Parathyroid adenoma (tissue), 2 donors: ENCODE results near the gene RASAL2.

Experiments used
- H2AFZ ChIP-seq: fragments of 300-600 bp; sonication (generic); one replicate; pipeline ENCODE4 v1.7.0; 2017; ENCODE audit warnings: antibody characterized with exemption, mild to moderate bottlenecking
- H3K27ac ChIP-seq: fragments of 300-600 bp; sonication (generic); one replicate; pipeline ENCODE4 v1.7.0; 2017
- H3K27me3 ChIP-seq: fragments of 300-600 bp; sonication (generic); one replicate; pipeline ENCODE4 v1.7.0; 2017; ENCODE audit warnings: low read length; ENCODE audit not compliant: control insufficient read depth, insufficient read depth
- H3K36me3 ChIP-seq: fragments of 300-600 bp; sonication (generic); one replicate; pipeline ENCODE4 v1.7.0; 2017; ENCODE audit warnings: low read length; ENCODE audit not compliant: control insufficient read depth, insufficient read depth
- H3K4me1 ChIP-seq: fragments of 300-600 bp; sonication (generic); one replicate; pipeline ENCODE4 v1.7.0; 2017; ENCODE audit warnings: control low read depth
- H3K4me2 ChIP-seq: fragments of 300-600 bp; sonication (generic); one replicate; pipeline ENCODE4 v1.7.0; 2017; ENCODE audit warnings: low read length
- H3K4me3 ChIP-seq: fragments of 300-600 bp; sonication (generic); one replicate; pipeline ENCODE4 v1.7.0; 2017; ENCODE audit warnings: low read depth, low read length
- H3K79me2 ChIP-seq: fragments of 300-600 bp; sonication (generic); one replicate; pipeline ENCODE4 v1.7.0; 2017; ENCODE audit warnings: control low read depth
- H3K9ac ChIP-seq: fragments of 300-600 bp; sonication (generic); one replicate; pipeline ENCODE4 v1.7.0; 2017; ENCODE audit warnings: mild to moderate bottlenecking
- H3K9me3 ChIP-seq: fragments of 300-600 bp; sonication (generic); one replicate; pipeline ENCODE4 v1.7.0; 2017; ENCODE audit warnings: low read length; ENCODE audit not compliant: control insufficient read depth
- TF ChIP-seq, protein P1 (sequence below): fragments of 300-600 bp; sonication (generic); IDR thresholded peaks from one replicate; pipeline ENCODE4 v1.7.0; 2017; ENCODE audit warnings: antibody characterized with exemption, mild to moderate bottlenecking
- donor health status: primary hyperparathyroidism.

RASAL2 gene

DNA sequence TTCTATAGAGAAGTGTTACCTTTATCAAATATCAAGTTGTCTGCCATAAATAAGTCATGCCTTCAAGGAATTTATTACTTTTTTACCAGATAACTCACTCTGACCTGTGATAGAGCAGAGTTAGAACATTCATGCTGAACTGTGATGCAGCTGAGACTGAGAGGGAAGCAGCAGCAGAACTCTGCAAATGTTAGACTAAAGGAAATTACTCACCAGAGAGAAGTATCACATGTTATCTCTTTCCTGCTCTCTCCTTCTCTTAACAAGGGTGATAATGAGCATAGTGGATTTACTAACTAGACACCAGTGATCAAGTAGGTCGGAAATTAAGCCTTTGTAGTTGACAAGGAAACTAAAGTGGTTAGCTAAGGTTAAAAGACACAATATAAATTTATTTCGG, 181.6 kb downstream of the RASAL2 start:
- Histone ChIP-seq H3K4me3 (no peak overlapping the region), H3K79me2 (no peaks in the 10 kb centered on the region), H3K27me3 (no peaks in the 10 kb centered on the region), H3K9ac (no peak overlapping the region), H3K4me2 (no peak overlapping the region), H3K9me3 (no peaks in the 10 kb centered on the region), H3K36me3 (no peaks in the 10 kb centered on the region), H3K4me1 (no peaks in the 10 kb centered on the region), H2AFZ (no peak overlapping the region), H3K27ac (no peak overlapping the region)
- TF ChIP-seq, protein P1, sequence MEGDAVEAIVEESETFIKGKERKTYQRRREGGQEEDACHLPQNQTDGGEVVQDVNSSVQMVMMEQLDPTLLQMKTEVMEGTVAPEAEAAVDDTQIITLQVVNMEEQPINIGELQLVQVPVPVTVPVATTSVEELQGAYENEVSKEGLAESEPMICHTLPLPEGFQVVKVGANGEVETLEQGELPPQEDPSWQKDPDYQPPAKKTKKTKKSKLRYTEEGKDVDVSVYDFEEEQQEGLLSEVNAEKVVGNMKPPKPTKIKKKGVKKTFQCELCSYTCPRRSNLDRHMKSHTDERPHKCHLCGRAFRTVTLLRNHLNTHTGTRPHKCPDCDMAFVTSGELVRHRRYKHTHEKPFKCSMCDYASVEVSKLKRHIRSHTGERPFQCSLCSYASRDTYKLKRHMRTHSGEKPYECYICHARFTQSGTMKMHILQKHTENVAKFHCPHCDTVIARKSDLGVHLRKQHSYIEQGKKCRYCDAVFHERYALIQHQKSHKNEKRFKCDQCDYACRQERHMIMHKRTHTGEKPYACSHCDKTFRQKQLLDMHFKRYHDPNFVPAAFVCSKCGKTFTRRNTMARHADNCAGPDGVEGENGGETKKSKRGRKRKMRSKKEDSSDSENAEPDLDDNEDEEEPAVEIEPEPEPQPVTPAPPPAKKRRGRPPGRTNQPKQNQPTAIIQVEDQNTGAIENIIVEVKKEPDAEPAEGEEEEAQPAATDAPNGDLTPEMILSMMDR = no peak

DNA sequence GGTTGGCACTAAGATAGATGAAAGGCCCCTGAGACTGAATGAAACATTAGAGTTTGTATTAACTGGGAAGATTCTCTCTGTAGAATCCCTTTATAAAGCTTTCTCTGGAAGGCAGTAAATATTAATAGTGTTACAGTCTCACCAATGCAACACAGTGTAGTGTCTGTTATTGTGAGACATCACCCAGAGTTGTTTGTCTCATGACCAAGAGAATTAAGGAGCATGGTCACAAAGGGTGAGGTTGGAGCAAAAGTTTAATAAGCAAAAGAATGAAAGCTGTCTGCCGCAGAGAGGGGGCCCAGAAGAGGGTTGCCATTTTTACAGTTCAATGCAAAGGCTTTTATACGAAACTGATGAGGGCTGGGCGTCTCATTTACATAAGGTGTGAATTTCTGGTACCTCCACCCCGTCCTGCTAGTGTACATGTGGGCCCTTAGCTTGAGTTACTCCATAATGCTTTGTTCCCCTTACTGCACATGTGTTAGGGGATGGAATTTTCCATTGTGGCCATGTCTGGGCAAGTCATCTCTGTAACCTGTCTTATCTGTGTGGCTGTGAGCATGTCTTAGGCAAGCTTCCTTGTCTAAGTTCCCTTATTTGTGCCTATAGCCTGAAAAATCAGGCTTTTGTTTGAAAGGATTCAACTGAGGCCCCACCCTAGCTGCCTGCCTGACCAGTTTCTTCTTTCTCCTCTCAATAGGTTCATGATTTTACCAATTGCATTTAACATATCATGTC, 184.1 kb downstream of the RASAL2 start:
- Histone ChIP-seq H3K4me2 (no peak overlapping the region), H3K27ac (no peak overlapping the region), H3K4me1 (no peaks in the 10 kb centered on the region), H3K79me2 (no peaks in the 10 kb centered on the region), H3K4me3 (no peak overlapping the region), H3K9me3 (no peaks in the 10 kb centered on the region), H3K27me3 (no peaks in the 10 kb centered on the region), H2AFZ (no peak overlapping the region), H3K36me3 (no peaks in the 10 kb centered on the region), H3K9ac (no peak overlapping the region)
- TF ChIP-seq, protein P1 = no peak

DNA sequence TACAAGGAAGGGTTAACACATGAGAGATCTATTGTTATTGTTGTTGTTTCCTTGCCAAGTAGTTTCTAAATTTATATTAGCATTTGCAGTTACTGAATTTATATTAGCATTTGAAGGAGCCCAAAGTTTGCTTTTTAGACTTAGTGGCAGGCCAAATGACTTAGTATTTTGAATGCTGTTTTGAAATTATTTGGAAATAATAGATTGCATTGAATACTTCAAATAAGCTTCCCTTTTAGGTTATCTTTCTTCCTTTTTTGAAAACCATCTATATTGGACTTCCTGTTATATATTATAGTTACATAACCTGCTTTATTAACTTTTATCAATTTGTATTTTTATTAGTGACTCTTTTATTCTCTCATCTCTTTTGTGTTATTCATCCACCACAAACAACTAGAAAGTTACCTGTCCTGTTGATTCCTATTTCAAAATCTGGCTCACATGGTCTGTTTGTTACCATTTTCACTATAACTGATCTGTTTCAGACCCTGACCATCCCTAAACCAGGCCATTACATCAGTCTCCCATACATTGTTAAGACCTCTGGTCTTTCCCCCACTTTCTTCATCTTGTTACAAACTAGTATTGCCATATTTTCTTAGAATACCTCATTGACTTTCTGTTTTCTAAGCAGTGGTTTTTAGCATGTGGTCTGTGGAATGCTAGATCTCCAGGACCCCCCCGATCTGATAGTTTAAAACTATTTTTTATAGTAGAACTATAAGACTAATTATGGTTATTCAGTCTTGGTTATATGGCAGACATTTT, 185.2 kb downstream of the RASAL2 start:
- Histone ChIP-seq H2AFZ (no peak overlapping the region), H3K4me3 (no peak overlapping the region), H3K4me2 (no peak overlapping the region), H3K4me1 (no peaks in the 10 kb centered on the region), H3K79me2 (no peaks in the 10 kb centered on the region), H3K9ac (no peak overlapping the region), H3K27ac (no peak overlapping the region), H3K9me3 (no peaks in the 10 kb centered on the region), H3K36me3 (no peaks in the 10 kb centered on the region), H3K27me3 (no peaks in the 10 kb centered on the region)
- TF ChIP-seq, protein P1 = no peak

DNA sequence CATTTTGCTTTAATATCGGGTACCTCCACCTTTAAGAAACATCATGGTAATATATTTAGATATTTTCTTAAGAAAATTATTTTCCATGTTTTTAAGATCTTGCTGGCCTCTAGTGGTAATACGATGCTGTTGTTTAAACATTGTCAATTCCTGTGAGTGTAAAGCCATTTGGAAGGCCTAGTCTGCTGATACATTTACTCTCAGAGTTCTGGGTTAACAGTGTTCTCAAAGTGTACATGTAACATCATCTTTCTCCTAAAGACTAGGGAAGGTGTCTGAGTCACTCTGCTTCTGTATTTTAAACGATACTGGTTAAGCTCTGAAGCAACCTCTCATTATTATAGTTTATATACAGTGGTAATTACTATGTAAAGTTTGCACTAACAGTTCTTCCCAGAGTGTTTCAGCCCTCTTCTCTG, 189.1 kb downstream of the RASAL2 start:
- TF ChIP-seq, protein P1 = peak; percentile 30
- Histone ChIP-seq H3K4me3 (no peak overlapping the region), H2AFZ (no peak overlapping the region), H3K27ac (no peak overlapping the region), H3K9me3 (no peaks in the 10 kb centered on the region), H3K4me2 (no peak overlapping the region), H3K9ac (no peak overlapping the region), H3K4me1 (no peaks in the 10 kb centered on the region), H3K27me3 (no peaks in the 10 kb centered on the region), H3K36me3 (no peaks in the 10 kb centered on the region), H3K79me2 (no peaks in the 10 kb centered on the region)
